IMR-90 (cell line): ENCODE results near the gene GFOD2. TPM values are rescaled to one million over a fixed set of nuclear protein-coding genes. Genes with fewer than 3 reads are reported as not detected.

ENCODE experiments used
- ATAC-seq: fragments of 200-7000 bp; cut with Tn5 transposase; 2 replicates; pipeline ENCODE4 v1.9.1; 2020; ENCODE audit warnings: low read depth, mild to moderate bottlenecking, moderate library complexity
- BruUV-seq: library from RNA; stranded (reverse); fragments of 400-500 nt; replicated peaks from 2 replicates; lab custom pipeline; 2021; lab: Mats Ljungman, UMichigan
- CTCF ChIA-PET: fragments of 300-600 bp; formaldehyde crosslinking; extraction: SDS; loops from one replicate; lab custom pipeline; 2021; ENCODE audit warnings: antibody characterized with exemption; lab: Yijun Ruan, JAX
- POLR2A ChIA-PET: fragments of 300-600 bp; sonication (Branson Sonifier 250); formaldehyde crosslinking; loops from one replicate; lab custom pipeline; 2022; ENCODE audit warnings: antibody characterized with exemption; ENCODE audit not compliant: unreplicated experiment; lab: Charles Lee
- DNase-seq: peaks from one replicate; pipeline ENCODE4 v3.0.0; 2013
- H2AFZ ChIP-seq: replicated peaks from 2 replicates; pipeline ENCODE3; 2013; ENCODE audit warnings: low read length, mild to moderate bottlenecking; ENCODE audit not compliant: poor library complexity
- H2AK5ac ChIP-seq: 2 replicates; pipeline ENCODE4 v1.6.1; 2013; ENCODE audit warnings: low read depth, low read length, inconsistent platforms
- H2AK9ac ChIP-seq: replicated peaks from 2 replicates; pipeline ENCODE3; 2013; ENCODE audit warnings: mild to moderate bottlenecking, low read depth, low read length, moderate library complexity; ENCODE audit not compliant: poor library complexity
- H2BK120ac ChIP-seq: 2 replicates; pipeline ENCODE4 v1.6.1; 2013; ENCODE audit warnings: low read depth, low read length, inconsistent platforms
- H2BK15ac ChIP-seq: 3 replicates; pipeline ENCODE4 v1.6.1; 2013; ENCODE audit warnings: low read depth, low read length, inconsistent platforms
- H2BK20ac ChIP-seq: 2 replicates; pipeline ENCODE4 v1.6.1; 2013; ENCODE audit warnings: low read depth, mild to moderate bottlenecking, inconsistent platforms, low read length, moderate library complexity
- H2BK5ac ChIP-seq: 2 replicates; pipeline ENCODE4 v1.6.1; 2013; ENCODE audit warnings: mild to moderate bottlenecking, low read depth, low read length, inconsistent platforms; ENCODE audit not compliant: poor library complexity, severe bottlenecking
- H3K14ac ChIP-seq: replicated peaks from 2 replicates; pipeline ENCODE4 v1.6.1; 2013; ENCODE audit warnings: low read depth, low read length, inconsistent platforms
- H3K18ac ChIP-seq: 2 replicates; pipeline ENCODE4 v1.6.1; 2013; ENCODE audit warnings: low read depth, low read length, control low read depth
- H3K23ac ChIP-seq: 2 replicates; pipeline ENCODE4 v1.6.1; 2013; ENCODE audit warnings: low read depth, low read length, inconsistent platforms
- H3K27ac ChIP-seq: 2 replicates; pipeline ENCODE4 v1.5.1; 2013; ENCODE audit warnings: mild to moderate bottlenecking, control low read depth, low read length; ENCODE audit not compliant: insufficient read depth
- H3K27me3 ChIP-seq: 2 replicates; pipeline ENCODE4 v1.6.1; 2013; ENCODE audit warnings: low read length; ENCODE audit not compliant: control insufficient read depth, insufficient read depth
- H3K36me3 ChIP-seq: 2 replicates; pipeline ENCODE4 v1.6.1; 2013; ENCODE audit warnings: low read length, mixed read lengths; ENCODE audit not compliant: control insufficient read depth, insufficient read depth
- H3K4ac ChIP-seq: 2 replicates; pipeline ENCODE4 v1.6.1; 2013; ENCODE audit warnings: low read depth, low read length, inconsistent platforms
- H3K4me1 ChIP-seq: 2 replicates; pipeline ENCODE4 v1.6.1; 2013; ENCODE audit warnings: low read length, mixed read lengths; ENCODE audit not compliant: control insufficient read depth, insufficient read depth
- H3K4me2 ChIP-seq: 2 replicates; pipeline ENCODE4 v1.6.1; 2013; ENCODE audit warnings: low read depth, mild to moderate bottlenecking, control low read depth, low read length, moderate library complexity
- H3K4me3 ChIP-seq: 2 replicates; pipeline ENCODE4 v1.5.1; 2013; ENCODE audit warnings: low read depth, mild to moderate bottlenecking, control low read depth, low read length, moderate library complexity; ENCODE audit not compliant: insufficient read depth
- H3K56ac ChIP-seq: 2 replicates; pipeline ENCODE4 v1.6.1; 2013; ENCODE audit warnings: low read length, inconsistent platforms; ENCODE audit not compliant: insufficient read depth; ENCODE audit errors: extremely low read depth
- H3K79me1 ChIP-seq, 2 experiments: 2 replicates each; pipeline ENCODE4 v1.6.1; 2013; ENCODE audit warnings: low read length in 2 of 2, inconsistent platforms in 1 of 2, low read depth in 1 of 2
- H3K9ac ChIP-seq: 2 replicates; pipeline ENCODE4 v1.6.1; 2013; ENCODE audit warnings: low read depth, low read length, control low read depth
- H3K9me1 ChIP-seq: 2 replicates; pipeline ENCODE4 v1.6.1; 2013; ENCODE audit warnings: low read length, inconsistent platforms; ENCODE audit not compliant: insufficient read depth
- H3K9me3 ChIP-seq: 2 replicates; pipeline ENCODE4 v1.6.1; 2013; ENCODE audit warnings: low read length; ENCODE audit not compliant: control insufficient read depth, insufficient read depth
- H4K20me1 ChIP-seq: 2 replicates; pipeline ENCODE4 v1.6.1; 2013; ENCODE audit warnings: low read length, inconsistent platforms; ENCODE audit not compliant: insufficient read depth
- H4K5ac ChIP-seq: 2 replicates; pipeline ENCODE4 v1.6.1; 2013; ENCODE audit warnings: mild to moderate bottlenecking, low read depth, low read length, control low read depth
- H4K8ac ChIP-seq, 2 experiments: 2 replicates each; pipeline ENCODE4 v1.6.1; 2013; ENCODE audit warnings: low read depth in 2 of 2, low read length in 2 of 2, control low read depth in 1 of 2, inconsistent platforms in 1 of 2
- H4K91ac ChIP-seq: 2 replicates; pipeline ENCODE4 v1.6.1; 2013; ENCODE audit warnings: low read depth, low read length, inconsistent platforms; ENCODE audit not compliant: insufficient read depth
- BHLHE40 ChIP-seq: fragments of 150-350 bp; IDR thresholded peaks from 2 replicates; pipeline ENCODE4 v1.6.1; 2016; ENCODE audit warnings: mild to moderate bottlenecking, low read depth, low read length
- CEBPB ChIP-seq: IDR thresholded peaks from 2 replicates; pipeline ENCODE4 v1.6.1; 2012; ENCODE audit warnings: low read depth, low read length, improper control_type of control experiment
- CTCF ChIP-seq: conservative IDR thresholded peaks from 2 replicates; pipeline ENCODE4 v1.5.1; 2012; ENCODE audit warnings: mild to moderate bottlenecking, low read depth, low read length, improper control_type of control experiment
- ELK1 ChIP-seq: fragments of 150-350 bp; IDR thresholded peaks from 2 replicates; pipeline ENCODE4 v1.6.1; 2016; ENCODE audit warnings: low read depth, mild to moderate bottlenecking, low read length, moderate library complexity, borderline replicate concordance
- FOS ChIP-seq: fragments of 150-350 bp; IDR thresholded peaks from 2 replicates; pipeline ENCODE4 v1.6.1; 2016; ENCODE audit warnings: low read depth, low read length
- MAFK ChIP-seq: IDR thresholded peaks from 2 replicates; pipeline ENCODE4 v1.6.1; 2012; ENCODE audit warnings: low read depth, low read length, improper control_type of control experiment
- MAZ ChIP-seq: IDR thresholded peaks from 2 replicates; pipeline ENCODE4 v1.6.1; 2012; ENCODE audit warnings: low read depth, mild to moderate bottlenecking, low read length, improper control_type of control experiment, moderate library complexity, borderline replicate concordance
- MXI1 ChIP-seq: IDR thresholded peaks from 2 replicates; pipeline ENCODE4 v1.6.1; 2012; ENCODE audit warnings: low read depth, mild to moderate bottlenecking, low read length, moderate library complexity, borderline replicate concordance
- NFE2L2 ChIP-seq: fragments of 150-350 bp; IDR thresholded peaks from 2 replicates; pipeline ENCODE4 v1.6.1; 2016; ENCODE audit warnings: low read depth, mild to moderate bottlenecking, low read length
- POLR2A ChIP-seq: IDR thresholded peaks from 2 replicates; pipeline ENCODE4 v1.6.1; 2012; ENCODE audit warnings: mild to moderate bottlenecking, low read depth, low read length
- RAD21 ChIP-seq: IDR thresholded peaks from 2 replicates; pipeline ENCODE4 v1.6.1; 2012; ENCODE audit warnings: low read length, improper control_type of control experiment
- RCOR1 ChIP-seq: IDR thresholded peaks from 2 replicates; pipeline ENCODE4 v1.6.1; 2012; ENCODE audit warnings: mild to moderate bottlenecking, low read length, improper control_type of control experiment; ENCODE audit not compliant: insufficient replicate concordance
- RFX5 ChIP-seq: IDR thresholded peaks from 2 replicates; pipeline ENCODE4 v1.8.0; 2012; ENCODE audit warnings: low read depth, mild to moderate bottlenecking, low read length, moderate library complexity
- SMC3 ChIP-seq: fragments of 150-350 bp; IDR thresholded peaks from 2 replicates; pipeline ENCODE4 v1.6.1; 2016; ENCODE audit warnings: low read depth, mild to moderate bottlenecking, antibody characterized with exemption, low read length, moderate library complexity
- USF2 ChIP-seq: fragments of 150-350 bp; IDR thresholded peaks from 2 replicates; pipeline ENCODE4 v1.6.1; 2017; ENCODE audit warnings: mild to moderate bottlenecking, antibody characterized with exemption, low read length, low read depth
- WGBS, 2 experiments: methylation state at CpG; one replicate each; pipeline versions ENCODE4 v1.1.5 to v1.1.7; 2013; ENCODE audit warnings: missing lambda C conversion rate in 2 of 2; ENCODE audit not compliant: insufficient read length in 1 of 2; ENCODE audit errors: extremely low coverage in 2 of 2; 5-methylcytosine and 5-hydroxymethylcytosine counted together
- dilution Hi-C: fragments of 300-500 bp; cut with HindIII; formaldehyde crosslinking; loops from one replicate; pipeline ENCODE4 v1.14.3; 2018; ENCODE audit warnings: low sequenced_read_pairs; ENCODE audit not compliant: unreplicated experiment
- in situ Hi-C: fragments of 300-500 bp; cut with MboI; formaldehyde crosslinking; loops from 3 replicates; pipeline ENCODE4 v1.14.3; 2019; ENCODE audit warnings: low sequenced_read_pairs, inconsistent platforms, mixed read lengths
- intact Hi-C: fragments of 100-400 bp; cut with micrococcal nuclease; formaldehyde crosslinking; loops from 2 replicates; pipeline ENCODE4 v1.10.0; 2022
- polyA plus RNA-seq, 3 experiments: library from polyadenylated mRNA; depleted of rRNA; stranded (reverse); fragments of >200 nt; gene quantifications; 2 replicates each; pipeline ENCODE4 v1.2.3, GENCODE V29; 2012; ENCODE audit warnings: low replicate concordance in 1 of 3
- total RNA-seq: library from RNA; depleted of rRNA; stranded (reverse); fragments of >200 nt; gene quantifications from 2 replicates; pipeline ENCODE4 v1.2.3, GENCODE V29; 2012

Gene GFOD2
- total and polyA plus RNA-seq, 2 of the 4 experiments (the other 2 are of a cell fraction), result 12.3 to 18.1 TPM

GRCh38 chr16:67669499-67670101 lies 49.5 kb downstream of the GFOD2 start:
- no peak overlapping the region for H2BK5ac ChIP-seq
- H3K36me3 ChIP-seq, result no peaks in the 10 kb centered on the region
- H3K56ac ChIP-seq, result no peak overlapping the region
- no peak for DNase-seq
- in situ Hi-C loops, result loop anchor here (5.0 to 10.0 kb wide), 2 partner anchors 145 to 258 kb away; partner anchors contain the start of gene RIPOR1
- no peak overlapping the region for H3K4me3 ChIP-seq
- H4K5ac ChIP-seq, result no peak overlapping the region
- no peak overlapping the region for H2BK120ac ChIP-seq
- no peak overlapping the region for H3K14ac ChIP-seq
- peaks cover 12% of the 10 kb centered on the region for H3K4me1 ChIP-seq
- peaks cover 4 to 17% of the 10 kb centered on the region in 2 experiments; a peak in 3 of 4 replicates for H3K79me1 ChIP-seq
- ChIA-PET CTCF (interaction anchor here (0.6 to 1.5 kb wide), 4 partner anchors 123 to 252 kb away, joined by 3 to 4 read pairs (median 4); partner anchors contain the start of gene EDC4), POLR2A (no interaction called here)
- 0 out of 2 replicates have a peak, but pooled peaks cover 6% of the 10 kb centered on the region for H4K20me1 ChIP-seq
- no peak overlapping the region for H3K27ac ChIP-seq
- H2AK5ac ChIP-seq, result no peak overlapping the region
- H2BK20ac ChIP-seq, result no peak overlapping the region
- intact Hi-C loops, result loop anchor here (5.0 to 10.0 kb wide), 2 partner anchors 138 to 365 kb away; partner anchors contain the start of genes RANBP10 and TSNAXIP1
- no peaks in the 10 kb centered on the region for H3K9me1 ChIP-seq
- H2BK15ac ChIP-seq, result no peak overlapping the region
- no peak overlapping the region for H3K4me2 ChIP-seq
- dilution Hi-C loops, result no loop called here
- H3K9ac ChIP-seq, result no peak overlapping the region
- no peak for ATAC-seq
- H4K91ac ChIP-seq, result no peak overlapping the region
- no peak overlapping the region for H3K23ac ChIP-seq
- BruUV-seq, result no TSS peak
- H3K4ac ChIP-seq, result no peak overlapping the region
- H3K18ac ChIP-seq, result no peak overlapping the region
- no peak overlapping the region for H2AK9ac ChIP-seq
- 95% methylated on average over 4 of the region's 10 CpGs; no CpG with 5 or more reads in 1 of the 2 experiments for WGBS, 2 experiments
- no peaks in the 10 kb centered on the region for H3K9me3 ChIP-seq
- no peak overlapping the region for H4K8ac ChIP-seq
- no peaks in the 10 kb centered on the region for H3K27me3 ChIP-seq
- no peak overlapping the region for H2AFZ ChIP-seq
- TF ChIP-seq RFX5 (no peak), MAZ (no peak), CEBPB (no peak), MXI1 (no peak), FOS (no peak), CTCF (no peak), RAD21 (no peak), NFE2L2 (no peak), POLR2A (no peak), BHLHE40 (no peak), SMC3 (no peak), MAFK (no peak), ELK1 (no peak), RCOR1 (no peak), USF2 (no peak)
